ENCODE measurements around the gene ERC1.

ERC1 gene

DNA sequence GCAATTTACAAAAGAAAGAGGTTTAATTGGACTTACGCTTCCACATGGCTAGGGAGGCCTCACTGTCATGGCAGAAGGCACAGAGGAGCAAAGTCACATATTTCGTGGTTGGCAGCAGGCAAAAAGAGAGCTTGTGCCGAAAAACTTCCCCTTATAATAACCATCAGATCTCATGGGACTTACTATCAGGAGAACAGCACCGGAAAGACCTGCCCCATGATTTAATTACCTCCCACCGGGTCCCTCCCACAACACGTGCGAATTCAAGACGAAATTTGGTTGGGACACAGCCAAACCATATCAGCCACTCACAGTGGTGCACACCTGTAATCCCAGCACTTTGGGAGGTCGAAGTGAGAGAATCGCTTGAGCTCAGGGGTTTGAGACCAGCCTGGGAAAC, 534.8 kb downstream of the ERC1 start:
- DNase-seq = no peak

GRCh38 chr12:1527789-1528188, 536.8 kb downstream of the ERC1 start:
- no peak for DNase-seq

DNA sequence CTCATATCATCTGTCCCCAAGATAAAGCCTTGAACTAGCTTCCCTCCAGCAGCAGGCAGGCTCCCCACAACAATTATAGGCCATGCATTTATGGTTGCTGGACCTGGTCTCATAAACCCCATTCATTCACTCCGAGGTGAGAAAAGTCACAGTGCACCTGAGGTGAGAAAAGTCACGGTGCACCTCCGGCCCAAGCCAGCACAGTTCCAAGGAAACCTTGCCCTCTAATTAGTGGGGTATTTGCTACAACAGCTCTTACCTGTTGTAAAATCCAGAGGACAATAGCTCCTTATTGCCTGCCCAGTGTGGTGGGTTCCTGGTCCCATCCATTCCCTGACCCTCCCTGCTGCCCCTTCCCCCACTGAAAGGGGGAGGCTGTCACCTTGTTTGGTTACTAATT, 537.8 kb downstream of the ERC1 start:
- no peak for DNase-seq

GRCh38 chr12:1529228-1529861, 538.3 kb downstream of the ERC1 start:
- DNase-seq = no peak

- DNase-seq = no peak
Observed at GRCh38 chr12:1529862-1530591, 539.0 kb downstream of the ERC1 start.

- DNase-seq = no peak
Observed at GRCh38 chr12:1530592-1531152, 539.6 kb downstream of the ERC1 start.

GRCh38 chr12:1531153-1531653, 540.2 kb downstream of the ERC1 start:
- DNase-seq = no peak

- no peak for DNase-seq
Observed at GRCh38 chr12:1531654-1532374, 540.8 kb downstream of the ERC1 start.

DNA sequence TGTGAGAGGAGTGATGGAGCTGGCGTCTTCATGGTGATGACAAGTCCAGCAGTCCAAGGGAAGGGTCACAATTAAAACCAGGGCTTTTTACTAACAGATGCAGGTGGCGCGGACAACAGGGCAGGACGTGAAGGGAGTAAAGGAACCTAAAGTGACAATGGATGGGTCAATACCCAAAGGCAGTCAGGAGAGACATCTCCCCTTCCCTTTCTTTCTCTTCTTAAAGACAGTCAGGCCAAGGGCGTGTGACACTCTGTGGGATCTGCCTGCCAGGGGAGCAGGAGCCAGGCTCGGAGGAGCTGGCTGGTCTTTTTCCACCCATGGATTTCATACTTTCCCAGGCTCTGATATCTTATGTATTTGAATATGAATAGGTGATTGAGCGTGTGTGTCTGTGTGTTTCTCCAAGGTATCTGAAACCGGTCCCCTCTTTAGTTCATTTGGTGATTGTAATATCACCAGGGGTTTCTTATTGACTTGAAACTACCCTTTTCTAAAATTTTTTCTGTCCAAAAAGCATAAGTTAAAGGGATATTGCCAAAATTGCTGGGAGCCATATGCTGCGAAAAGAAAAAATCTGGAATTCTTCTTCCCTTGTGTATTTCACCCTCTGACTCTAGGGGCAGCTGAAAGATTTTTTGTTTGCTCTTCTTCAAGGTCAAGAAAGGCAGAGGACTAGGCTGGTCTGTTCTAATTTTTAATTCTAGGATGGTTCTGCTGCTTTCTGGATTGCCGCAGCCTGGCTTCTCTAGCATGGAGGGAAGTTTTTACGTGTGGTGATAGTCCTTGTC, 541.5 kb downstream of the ERC1 start:
- no peak for DNase-seq

- no peak for DNase-seq
Observed at GRCh38 chr12:1533205-1533601, 542.2 kb downstream of the ERC1 start.

- DNase-seq = no peak
Observed at GRCh38 chr12:1533602-1534304, 542.7 kb downstream of the ERC1 start.

GRCh38 chr12:1534748-1535147, 543.7 kb downstream of the ERC1 start:
- DNase-seq = no peak

- DNase-seq = no peak
Observed at GRCh38 chr12:1536817-1537216, 545.8 kb downstream of the ERC1 start.

DNA sequence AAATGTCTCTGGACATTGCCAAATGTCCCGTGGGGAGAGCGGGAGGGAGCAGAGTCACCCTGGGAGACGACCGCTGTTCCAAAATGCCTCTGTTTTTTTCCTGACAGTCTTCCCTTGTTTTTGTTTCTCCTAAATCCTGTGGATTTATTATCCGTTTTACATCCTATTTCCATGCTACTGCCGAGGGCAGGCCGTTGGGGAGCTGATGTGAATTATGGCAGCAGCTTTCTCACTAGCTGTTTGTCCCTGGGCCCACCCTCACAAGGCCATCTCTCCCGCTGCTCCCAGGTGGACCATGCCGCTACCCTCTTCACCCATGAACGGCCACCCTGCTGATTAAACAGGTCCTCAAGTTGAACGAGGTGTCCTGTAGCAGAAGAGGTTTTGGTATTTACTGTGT, 548.1 kb downstream of the ERC1 start:
- DNase-seq = no peak

DNA sequence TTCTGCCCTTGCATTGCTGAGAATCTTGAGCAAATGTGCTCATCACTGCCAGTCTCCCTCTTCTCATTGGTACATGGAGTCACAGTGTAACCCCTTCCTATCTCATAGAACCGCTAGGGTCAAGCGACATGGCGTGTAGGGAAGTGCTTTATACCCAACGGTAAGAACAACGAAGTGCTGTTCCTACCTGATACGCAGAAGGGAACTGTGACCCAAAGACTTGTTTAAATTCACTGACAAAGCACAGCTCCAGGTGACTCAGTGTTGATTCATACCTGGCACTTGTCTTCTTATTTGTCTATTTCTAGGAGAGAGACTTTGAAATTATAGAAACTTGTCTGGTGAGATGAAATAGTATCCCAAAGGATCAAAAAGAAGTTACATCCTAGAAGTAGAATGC, 549.7 kb downstream of the ERC1 start:
- no peak for DNase-seq

- no peak for DNase-seq
Observed at GRCh38 chr12:1542599-1542998, 551.6 kb downstream of the ERC1 start.

GRCh38 chr12:1544996-1545700, 554.1 kb downstream of the ERC1 start:
- no peak for DNase-seq

Measured in cortex of kidney (tissue), 1 donor.